ENCODE data around the gene NEDD4L. TPM values are rescaled to one million over a fixed set of nuclear protein-coding genes. Genes with fewer than 3 reads are reported as not detected.

NEDD4L gene
- total and polyA plus RNA-seq, 4 donors: 40.2 to 308 (median 148) TPM

DNA sequence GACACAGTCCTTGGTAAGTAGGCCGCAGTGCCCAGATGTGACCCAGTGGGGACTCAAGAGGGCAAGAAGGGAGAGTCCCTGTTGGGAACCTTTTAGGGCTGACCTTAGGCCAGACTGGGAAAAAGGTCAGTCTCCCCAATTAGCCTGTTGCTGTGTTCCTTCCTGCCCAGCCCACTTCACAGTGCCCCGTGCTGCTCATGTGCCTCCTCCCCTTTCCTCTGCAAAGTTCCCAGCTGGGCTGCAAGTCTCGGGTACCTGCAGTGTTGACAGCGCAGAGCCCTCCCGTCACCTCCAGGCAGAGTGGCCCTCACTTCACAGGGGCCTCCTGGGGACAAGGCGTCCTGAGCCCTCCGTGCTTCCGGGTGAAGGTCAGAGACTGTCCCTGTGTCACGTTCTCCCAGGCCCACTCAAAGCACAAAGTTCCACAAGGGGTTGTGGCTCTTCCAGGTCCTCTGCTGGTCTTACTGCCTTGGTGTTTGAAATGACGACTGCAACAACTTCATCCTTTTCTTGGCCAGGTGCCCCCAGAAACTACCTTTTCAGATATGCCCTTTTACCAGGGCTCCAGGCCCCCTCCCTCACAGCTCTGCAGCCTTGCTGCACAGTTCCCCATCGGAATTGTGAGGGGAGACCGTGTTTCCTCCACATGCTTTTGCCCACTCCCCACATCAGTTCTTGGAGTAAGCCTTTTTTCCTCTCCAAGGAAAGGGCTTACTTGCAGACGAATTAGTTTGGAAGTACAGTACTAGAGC lies 359.1 kb downstream of the NEDD4L start:
- peaks cover 0 to 3% (median 0%) of the 10 kb centered on the region in 4 donors for H3K36me3 ChIP-seq (ENCODE audit: control insufficient read depth in 4 of 4, insufficient read depth in 4 of 4, low read length in 4 of 4)
- H3K4me3 ChIP-seq: no peak overlapping the region
- 63 to 73% methylated on average over 13 of the region's 13 CpGs for WGBS, 2 donors
- TF ChIP-seq, protein P1, sequence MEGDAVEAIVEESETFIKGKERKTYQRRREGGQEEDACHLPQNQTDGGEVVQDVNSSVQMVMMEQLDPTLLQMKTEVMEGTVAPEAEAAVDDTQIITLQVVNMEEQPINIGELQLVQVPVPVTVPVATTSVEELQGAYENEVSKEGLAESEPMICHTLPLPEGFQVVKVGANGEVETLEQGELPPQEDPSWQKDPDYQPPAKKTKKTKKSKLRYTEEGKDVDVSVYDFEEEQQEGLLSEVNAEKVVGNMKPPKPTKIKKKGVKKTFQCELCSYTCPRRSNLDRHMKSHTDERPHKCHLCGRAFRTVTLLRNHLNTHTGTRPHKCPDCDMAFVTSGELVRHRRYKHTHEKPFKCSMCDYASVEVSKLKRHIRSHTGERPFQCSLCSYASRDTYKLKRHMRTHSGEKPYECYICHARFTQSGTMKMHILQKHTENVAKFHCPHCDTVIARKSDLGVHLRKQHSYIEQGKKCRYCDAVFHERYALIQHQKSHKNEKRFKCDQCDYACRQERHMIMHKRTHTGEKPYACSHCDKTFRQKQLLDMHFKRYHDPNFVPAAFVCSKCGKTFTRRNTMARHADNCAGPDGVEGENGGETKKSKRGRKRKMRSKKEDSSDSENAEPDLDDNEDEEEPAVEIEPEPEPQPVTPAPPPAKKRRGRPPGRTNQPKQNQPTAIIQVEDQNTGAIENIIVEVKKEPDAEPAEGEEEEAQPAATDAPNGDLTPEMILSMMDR (IDR thresholded peaks at IDR 0.05; ENCODE audit: control extremely low read depth, extremely low read depth): no peak
- no peaks in the 10 kb centered on the region for H3K27me3 ChIP-seq (ENCODE audit: control insufficient read depth in 3 of 3, insufficient read depth in 3 of 3, low read length in 2 of 3)
- peaks cover 0 to 23% (median 9%) of the 10 kb centered on the region in 5 donors for H3K4me1 ChIP-seq (ENCODE audit: control insufficient read depth in 5 of 5, insufficient read depth in 5 of 5, low read length in 5 of 5)
- no peak overlapping the region for H3K27ac ChIP-seq (ENCODE audit: low read depth in 1 of 2, low read length in 1 of 2)
- DNase-seq (peak in 1 of 3 donors; percentile 26), ATAC-seq (ENCODE audit: insufficient read depth, low FRiP score) (no peak)
- H3K9me3 ChIP-seq (ENCODE audit: control insufficient read depth in 4 of 4, insufficient read depth in 3 of 4, low read length in 3 of 4): no peaks in the 10 kb centered on the region
- no peak overlapping the region for H3K9ac ChIP-seq (ENCODE audit: insufficient read depth in 1 of 2, low read length in 2 of 2)

DNA sequence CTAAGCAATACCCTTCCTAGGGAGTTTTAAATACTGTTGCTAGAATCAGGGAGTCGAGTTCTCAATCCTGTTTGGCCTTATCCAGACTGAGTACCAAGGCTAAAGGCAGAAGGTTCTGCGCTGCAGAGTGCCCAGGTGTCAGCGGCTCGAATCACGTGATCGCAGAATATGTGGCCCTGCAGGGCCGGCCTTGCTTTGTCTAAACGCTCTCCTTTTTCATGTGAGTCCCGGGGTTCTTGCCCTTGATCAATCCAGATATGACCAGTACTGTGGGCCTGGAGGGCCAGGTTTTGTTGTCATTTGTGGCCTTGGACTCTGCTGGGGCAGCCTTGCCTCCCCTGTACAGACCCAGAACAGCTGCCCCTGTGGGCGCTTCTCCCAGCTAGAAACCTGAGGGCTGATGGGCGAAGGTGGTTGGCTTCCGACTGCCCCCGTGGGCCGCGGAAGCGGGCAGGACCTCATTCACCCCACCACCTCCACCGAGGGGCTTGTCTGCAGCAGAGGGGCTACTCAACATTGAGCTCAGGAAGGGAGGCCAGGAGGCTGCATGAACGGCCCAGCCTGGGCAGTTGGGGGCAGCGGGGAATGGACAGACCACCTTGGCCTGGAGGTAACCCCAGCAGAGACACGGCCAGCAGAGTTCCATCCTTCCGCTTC lies 359.9 kb downstream of the NEDD4L start:
- Histone ChIP-seq H3K27ac (ENCODE audit: low read depth in 1 of 2, low read length in 1 of 2) (no peak overlapping the region), H3K36me3 (ENCODE audit: control insufficient read depth in 4 of 4, insufficient read depth in 4 of 4, low read length in 4 of 4) (peaks cover 0 to 2% (median 0%) of the 10 kb centered on the region in 4 donors), H3K9ac (ENCODE audit: insufficient read depth in 1 of 2, low read length in 2 of 2) (no peak overlapping the region), H3K4me1 (ENCODE audit: control insufficient read depth in 5 of 5, insufficient read depth in 5 of 5, low read length in 5 of 5) (peaks cover 0 to 23% (median 9%) of the 10 kb centered on the region in 5 donors), H3K4me3 (no peak overlapping the region), H3K9me3 (ENCODE audit: control insufficient read depth in 4 of 4, insufficient read depth in 3 of 4, low read length in 3 of 4) (no peaks in the 10 kb centered on the region), H3K27me3 (ENCODE audit: control insufficient read depth in 3 of 3, insufficient read depth in 3 of 3, low read length in 2 of 3) (no peaks in the 10 kb centered on the region)
- ATAC-seq (ENCODE audit: insufficient read depth, low FRiP score) (no peak), DNase-seq (no peak)
- TF ChIP-seq, protein P1 (IDR thresholded peaks at IDR 0.05; ENCODE audit: control extremely low read depth, extremely low read depth): no peak
- WGBS, 2 donors: 90 to 92% methylated on average over 21 of the region's 21 CpGs

DNA sequence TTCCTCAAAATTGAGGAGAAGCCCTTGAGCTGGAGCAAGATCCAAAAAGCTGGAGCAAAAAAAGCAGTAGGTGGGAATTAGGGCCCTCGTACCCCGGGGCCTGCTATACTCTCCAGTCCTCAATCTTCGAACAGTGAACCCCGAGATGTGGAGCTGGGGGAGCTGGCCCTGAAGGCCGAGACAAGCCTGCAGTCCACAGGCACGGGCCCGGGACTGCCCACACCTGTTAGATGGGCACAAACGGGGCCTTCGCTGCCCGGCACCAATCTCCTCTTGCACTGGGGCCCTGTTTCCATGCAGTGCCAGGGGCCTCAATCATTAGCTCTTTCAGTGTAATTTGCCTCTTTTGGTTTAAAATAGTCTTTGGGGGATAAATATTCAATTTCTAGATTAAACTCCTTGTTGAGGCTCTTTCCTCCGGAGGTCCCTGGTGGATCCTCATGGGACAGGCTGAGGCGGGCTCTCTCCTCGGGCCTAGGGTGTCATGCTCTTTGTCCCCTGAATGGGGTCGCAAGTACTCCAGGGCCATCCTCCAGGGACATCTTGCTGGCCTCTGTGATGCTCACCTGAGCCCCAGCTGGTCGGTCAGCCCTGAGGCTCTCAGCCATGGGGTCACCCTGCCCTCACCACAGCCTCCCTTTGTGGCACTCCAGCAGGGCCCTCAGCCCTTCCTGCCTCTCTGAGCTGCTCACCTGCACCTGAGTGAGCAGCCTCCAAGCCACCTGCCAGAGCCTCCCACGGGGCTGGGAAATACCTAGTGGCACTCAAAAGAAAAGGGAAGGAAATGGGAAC lies 361.3 kb downstream of the NEDD4L start:
- Histone ChIP-seq H3K36me3 (ENCODE audit: control insufficient read depth in 4 of 4, insufficient read depth in 4 of 4, low read length in 4 of 4) (no peaks in the 10 kb centered on the region), H3K9me3 (ENCODE audit: control insufficient read depth in 4 of 4, insufficient read depth in 3 of 4, low read length in 3 of 4) (no peaks in the 10 kb centered on the region), H3K27ac (ENCODE audit: low read depth in 1 of 2, low read length in 1 of 2) (no peak overlapping the region), H3K9ac (ENCODE audit: insufficient read depth in 1 of 2, low read length in 2 of 2) (no peak overlapping the region), H3K4me3 (no peak overlapping the region), H3K4me1 (ENCODE audit: control insufficient read depth in 5 of 5, insufficient read depth in 5 of 5, low read length in 5 of 5) (peaks cover 0 to 21% (median 9%) of the 10 kb centered on the region in 5 donors), H3K27me3 (ENCODE audit: control insufficient read depth in 3 of 3, insufficient read depth in 3 of 3, low read length in 2 of 3) (no peaks in the 10 kb centered on the region)
- DNase-seq (no peak), ATAC-seq (ENCODE audit: insufficient read depth, low FRiP score) (no peak)
- 87 to 90% methylated on average over 16 of the region's 16 CpGs for WGBS, 2 donors
- TF ChIP-seq, protein P1 (IDR thresholded peaks at IDR 0.05; ENCODE audit: control extremely low read depth, extremely low read depth): no peak

All from lung (tissue), 12 donors.